Subcutaneous abdominal adipose tissue (tissue), 5 donors: ENCODE measurements around the gene ARIH1.

ENCODE experiments used
- H3K27ac ChIP-seq: one replicate; pipeline ENCODE4 v1.7.0; 2013; ENCODE audit warnings: low read depth, mild to moderate bottlenecking, inconsistent platforms, low read length, moderate library complexity
- H3K27me3 ChIP-seq, 5 donors: one replicate each; pipeline ENCODE4 v1.7.0; 2013; ENCODE audit warnings: low read length in 5 of 5, inconsistent platforms in 1 of 5; ENCODE audit not compliant: control insufficient read depth in 5 of 5, insufficient read depth in 4 of 5
- H3K36me3 ChIP-seq, 5 donors: one replicate each; pipeline ENCODE4 v1.7.0; 2013; ENCODE audit warnings: low read length in 5 of 5; ENCODE audit not compliant: control insufficient read depth in 5 of 5, insufficient read depth in 5 of 5
- H3K4me1 ChIP-seq, 5 donors: one replicate each; pipeline ENCODE4 v1.7.0; 2013; ENCODE audit warnings: low read length in 5 of 5, mild to moderate bottlenecking in 3 of 5, moderate library complexity in 1 of 5; ENCODE audit not compliant: control insufficient read depth in 5 of 5, insufficient read depth in 5 of 5
- H3K4me3 ChIP-seq, 5 donors: one replicate each; pipeline ENCODE4 v1.7.0; 2013; ENCODE audit warnings: low read length in 5 of 5, low read depth in 1 of 5
- H3K9ac ChIP-seq, 5 donors: one replicate each; pipeline ENCODE4 v1.7.0; 2013; ENCODE audit warnings: low read length in 5 of 5, mild to moderate bottlenecking in 4 of 5, moderate library complexity in 3 of 5
- H3K9me3 ChIP-seq, 5 donors: one replicate each; pipeline ENCODE4 v1.7.0; 2013; ENCODE audit warnings: low read length in 5 of 5; ENCODE audit not compliant: control insufficient read depth in 5 of 5
- donor health status: healthy.
- donor health status: healthy.
- donor health status: healthy.
- donor health status: healthy.
- donor health status: healthy.

The ARIH1 gene

DNA sequence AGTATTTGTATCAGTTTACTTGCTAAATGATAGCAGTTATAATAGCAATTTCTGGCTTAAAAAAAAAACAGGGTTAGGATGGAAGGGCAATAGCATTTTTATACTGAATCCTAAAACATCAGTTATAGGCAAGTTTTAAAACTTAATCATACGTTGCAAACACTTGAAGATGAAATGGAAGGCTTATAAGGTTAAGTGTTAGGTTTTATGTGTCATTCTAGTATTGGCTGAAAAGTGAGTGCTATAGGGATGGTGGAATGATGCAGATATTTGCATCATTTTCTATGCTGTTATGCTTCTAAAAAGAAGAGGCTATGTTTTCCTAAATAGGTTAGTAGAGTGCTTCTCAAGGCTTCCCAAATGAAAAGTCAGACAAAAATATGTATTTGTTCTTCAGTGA is 23.3 kb downstream of the ARIH1 start:
- Histone ChIP-seq H3K9me3 (no peaks in the 10 kb centered on the region), H3K27ac (no peak overlapping the region), H3K27me3 (no peaks in the 10 kb centered on the region), H3K36me3 (peaks cover 0 to 6% (median 4%) of the 10 kb centered on the region in 5 donors), H3K4me1 (peaks cover 0 to 39% (median 27%) of the 10 kb centered on the region in 5 donors), H3K4me3 (no peak overlapping the region), H3K9ac (no peak overlapping the region)

DNA sequence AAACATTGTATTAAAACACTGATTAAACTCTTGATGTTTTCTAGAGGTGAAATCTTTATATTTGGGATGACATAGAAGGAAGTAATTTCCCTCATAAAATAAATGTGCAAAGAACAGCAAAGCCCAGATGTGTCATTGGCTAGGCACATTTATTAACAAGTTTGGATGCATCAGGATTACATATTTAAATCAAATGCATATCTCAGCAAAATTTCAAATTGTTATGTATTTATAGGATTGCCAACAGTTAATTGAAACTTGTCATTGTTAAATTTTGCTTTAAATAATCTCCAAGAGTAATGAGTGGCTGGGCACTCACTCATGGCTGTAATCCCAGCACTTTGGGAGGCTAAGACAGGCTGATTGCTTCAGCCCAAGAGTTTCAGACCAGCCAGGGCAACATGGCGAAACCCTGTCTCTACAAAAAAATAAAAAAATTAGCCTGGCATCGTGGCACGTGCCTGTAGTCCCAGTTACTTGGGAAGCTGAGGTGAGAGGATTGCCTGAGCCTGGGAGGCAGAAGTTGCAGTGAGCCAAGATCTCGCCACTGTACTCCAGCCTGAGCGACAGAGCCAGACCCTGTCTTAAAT is 28.2 kb downstream of the ARIH1 start:
- peaks cover 0 to 16% (median 12%) of the 10 kb centered on the region in 5 donors for H3K4me1 ChIP-seq
- H3K4me3 ChIP-seq: no peak overlapping the region
- H3K27me3 ChIP-seq: no peaks in the 10 kb centered on the region
- peaks cover 0 to 9% (median 4%) of the 10 kb centered on the region in 5 donors for H3K36me3 ChIP-seq
- no peaks in the 10 kb centered on the region for H3K9me3 ChIP-seq
- no peak overlapping the region for H3K9ac ChIP-seq
- H3K27ac ChIP-seq: no peak overlapping the region

DNA sequence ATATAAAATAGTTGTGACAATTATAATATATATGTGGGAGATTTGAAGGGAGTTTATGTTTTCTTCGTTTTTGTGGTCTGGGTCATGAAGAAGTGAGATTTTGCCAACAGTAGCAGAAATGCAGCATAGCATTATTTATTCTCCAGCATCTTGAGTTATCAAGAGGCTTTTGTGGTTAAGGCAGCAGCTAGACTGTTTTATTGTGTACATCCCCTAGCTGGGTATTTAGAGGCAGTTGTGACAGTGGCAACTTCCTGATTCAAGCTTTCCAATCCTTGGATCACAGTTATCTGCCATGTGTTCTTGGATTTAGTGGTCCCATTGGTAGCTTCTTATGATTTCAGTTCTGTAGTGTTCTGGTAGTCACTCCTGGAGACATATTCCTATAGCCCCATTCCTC is 29.0 kb downstream of the ARIH1 start:
- no peak overlapping the region for H3K4me3 ChIP-seq
- H3K36me3 ChIP-seq: peaks cover 0 to 9% (median 4%) of the 10 kb centered on the region in 5 donors
- no peak overlapping the region for H3K27ac ChIP-seq
- H3K9ac ChIP-seq: no peak overlapping the region
- peaks cover 0 to 14% (median 12%) of the 10 kb centered on the region in 5 donors for H3K4me1 ChIP-seq
- no peaks in the 10 kb centered on the region for H3K27me3 ChIP-seq
- no peaks in the 10 kb centered on the region for H3K9me3 ChIP-seq

DNA sequence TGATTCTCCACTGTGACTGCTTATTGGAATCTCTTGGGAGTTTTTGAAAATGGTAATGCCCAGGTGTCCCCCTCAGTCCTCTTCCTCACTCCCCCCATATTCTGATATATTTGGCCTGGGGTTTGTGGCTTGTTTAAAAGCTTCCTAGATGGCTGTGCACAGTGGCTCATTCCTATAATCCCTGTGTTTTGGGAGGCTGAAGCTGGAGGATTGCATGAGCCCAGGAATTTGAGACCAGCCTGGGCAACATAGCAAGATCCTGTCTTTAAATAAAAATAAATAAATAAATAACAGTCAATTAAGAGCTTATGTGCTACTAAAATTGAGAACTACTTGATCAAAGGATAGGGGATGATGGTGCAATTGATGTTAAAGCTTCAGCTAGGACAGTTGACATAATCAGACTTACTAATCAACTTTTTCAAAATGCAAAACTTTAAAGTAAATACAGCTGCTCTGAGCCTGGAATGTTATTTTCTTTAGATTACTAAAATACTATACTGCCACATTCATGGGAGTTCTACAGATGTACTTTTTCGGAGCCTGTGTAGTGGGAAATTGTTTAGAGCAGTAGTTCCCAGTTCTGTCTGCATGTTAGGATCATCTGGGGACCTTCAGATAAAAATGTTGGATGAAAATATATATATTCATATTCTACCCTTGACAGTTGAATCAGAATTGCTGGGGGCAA is 33.4 kb downstream of the ARIH1 start:
- no peak overlapping the region for H3K4me3 ChIP-seq
- no peaks in the 10 kb centered on the region for H3K27me3 ChIP-seq
- H3K4me1 ChIP-seq: peaks cover 0 to 8% (median 7%) of the 10 kb centered on the region in 5 donors
- no peak overlapping the region for H3K27ac ChIP-seq
- peaks cover 0 to 3% (median 0%) of the 10 kb centered on the region in 5 donors for H3K36me3 ChIP-seq
- H3K9me3 ChIP-seq: no peaks in the 10 kb centered on the region
- no peak overlapping the region for H3K9ac ChIP-seq

GRCh38 chr15:72509484-72509883 is 35.4 kb downstream of the ARIH1 start:
- H3K4me3 ChIP-seq: no peak overlapping the region
- no peaks in the 10 kb centered on the region for H3K4me1 ChIP-seq
- no peaks in the 10 kb centered on the region for H3K27me3 ChIP-seq
- no peaks in the 10 kb centered on the region for H3K36me3 ChIP-seq
- H3K9ac ChIP-seq: no peak overlapping the region
- no peaks in the 10 kb centered on the region for H3K9me3 ChIP-seq
- no peak overlapping the region for H3K27ac ChIP-seq

DNA sequence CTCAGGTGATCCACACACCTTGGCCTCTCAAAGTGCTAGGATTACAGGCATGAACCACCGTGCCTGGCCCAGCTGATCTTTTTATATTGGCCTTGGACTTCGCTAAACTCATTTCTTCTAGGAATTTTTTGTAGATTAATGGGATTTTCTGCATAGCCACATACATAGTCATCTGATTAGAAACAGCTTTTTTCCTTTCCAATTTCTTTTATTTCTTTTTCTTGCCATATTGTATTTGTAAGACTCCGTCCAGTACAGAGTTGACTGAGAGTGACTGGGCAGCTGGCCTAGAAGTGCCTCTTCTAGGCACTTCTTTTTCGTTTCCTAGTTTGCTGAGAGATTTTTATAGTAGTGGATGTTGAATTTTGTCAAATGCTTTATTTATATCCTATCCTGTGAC is 37.4 kb downstream of the ARIH1 start:
- Histone ChIP-seq H3K4me3 (no peak overlapping the region), H3K9ac (no peak overlapping the region), H3K9me3 (no peaks in the 10 kb centered on the region), H3K36me3 (no peaks in the 10 kb centered on the region), H3K27me3 (no peaks in the 10 kb centered on the region), H3K27ac (no peak overlapping the region), H3K4me1 (peaks cover 0 to 6% (median 5%) of the 10 kb centered on the region in 5 donors)

- Histone ChIP-seq H3K4me3 (no peak overlapping the region), H3K9me3 (no peaks in the 10 kb centered on the region), H3K9ac (no peak overlapping the region), H3K36me3 (peaks cover 0 to 2% (median 0%) of the 10 kb centered on the region in 5 donors), H3K27ac (no peak overlapping the region), H3K4me1 (peaks cover 0 to 10% (median 6%) of the 10 kb centered on the region in 5 donors), H3K27me3 (no peaks in the 10 kb centered on the region)
These were observed 41.7 kb downstream of the ARIH1 start for GRCh38 chr15:72515591-72516389.

DNA sequence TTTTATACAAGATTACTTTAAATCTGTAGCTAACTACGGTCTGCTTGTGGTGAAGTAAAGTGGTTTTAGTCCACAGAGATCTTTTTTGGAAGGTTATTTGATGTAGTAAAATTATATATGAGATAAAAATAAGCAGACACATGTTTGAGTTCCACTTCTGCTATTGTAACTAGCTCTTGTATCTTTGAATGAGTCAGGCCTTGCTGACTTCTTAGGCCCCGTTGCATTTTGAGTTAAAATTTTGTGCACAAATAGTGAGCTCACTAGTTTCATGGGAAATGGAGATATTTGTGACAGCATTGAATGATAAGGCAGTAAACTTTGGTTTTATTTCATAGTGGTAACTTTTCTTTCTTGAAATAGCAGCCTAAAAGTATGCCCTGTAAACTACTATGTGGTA is 42.6 kb downstream of the ARIH1 start:
- Histone ChIP-seq H3K9ac (no peak overlapping the region), H3K4me3 (no peak overlapping the region), H3K27ac (no peak overlapping the region), H3K4me1 (peaks cover 0 to 10% (median 6%) of the 10 kb centered on the region in 5 donors), H3K36me3 (peaks cover 0 to 3% (median 0%) of the 10 kb centered on the region in 5 donors), H3K9me3 (no peaks in the 10 kb centered on the region), H3K27me3 (no peaks in the 10 kb centered on the region)

DNA sequence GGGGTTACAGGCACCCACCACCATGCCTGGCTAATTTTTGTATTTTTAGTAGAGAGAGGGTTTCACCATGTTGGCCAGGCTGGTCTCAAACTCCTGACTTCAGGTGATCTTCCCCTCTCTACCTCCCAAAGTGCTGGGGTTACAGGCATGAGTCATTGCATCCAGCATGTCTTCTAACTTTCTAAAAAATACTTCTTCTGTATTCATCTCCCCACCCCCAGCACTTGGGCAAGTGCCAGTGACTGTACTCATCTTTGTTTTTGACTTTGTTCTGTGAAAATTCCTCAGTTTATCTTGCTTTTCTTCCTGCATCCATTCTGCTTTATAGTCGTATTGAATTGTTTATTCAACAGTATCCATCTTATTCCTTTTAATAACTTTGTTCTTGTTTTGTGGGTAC is 47.6 kb downstream of the ARIH1 start:
- H3K27me3 ChIP-seq: no peaks in the 10 kb centered on the region
- H3K9me3 ChIP-seq: no peaks in the 10 kb centered on the region
- no peak overlapping the region for H3K27ac ChIP-seq

More for the DNA sequence above, 47.6 kb downstream of the ARIH1 start:
- H3K4me3 ChIP-seq: no peak overlapping the region
- H3K4me1 ChIP-seq: peaks cover 0 to 5% (median 0%) of the 10 kb centered on the region in 5 donors
- peaks cover 0 to 10% (median 3%) of the 10 kb centered on the region in 5 donors for H3K36me3 ChIP-seq
- no peak overlapping the region for H3K9ac ChIP-seq
